ENCODE data around the gene PTTG1IP. TPM values are rescaled to one million over a fixed set of nuclear protein-coding genes. Genes with fewer than 3 reads are reported as not detected.

The PTTG1IP gene
- total RNA-seq, 4 donors from 2014 or later = 217 to 419 (median 313) TPM

DNA sequence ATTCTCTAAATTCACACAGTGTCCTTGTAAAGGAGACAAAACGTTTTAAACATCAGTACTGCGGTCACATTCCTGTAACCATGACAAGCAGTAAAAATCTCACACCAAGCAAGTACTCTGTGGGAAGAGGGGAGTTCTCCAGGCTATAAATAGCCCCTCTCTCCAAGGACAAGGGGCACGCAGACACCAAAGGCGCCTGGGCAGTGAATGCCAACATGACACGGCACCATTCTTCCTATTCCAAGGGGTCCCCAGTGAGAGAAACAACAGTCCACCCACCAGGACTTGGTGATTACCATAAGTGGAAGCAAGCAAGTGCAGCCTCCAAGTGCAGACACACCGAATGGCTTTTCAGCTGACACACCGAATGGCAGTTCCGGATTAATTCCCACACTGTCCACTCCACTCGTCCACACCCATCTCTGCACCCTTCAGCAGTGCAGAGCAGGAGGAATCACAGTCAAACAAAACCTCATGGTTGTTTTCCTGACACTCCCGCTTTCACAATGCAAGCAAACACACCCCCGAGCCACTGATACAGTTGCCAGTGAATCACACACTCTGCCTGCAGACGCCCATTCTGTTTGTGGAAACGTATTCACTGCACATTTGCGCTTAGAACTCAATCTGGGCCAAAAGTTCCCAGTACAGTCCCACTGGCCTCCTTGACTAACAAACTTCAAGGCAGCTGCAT lies 1.8 kb downstream of the PTTG1IP start:
- Histone ChIP-seq H3K4me1 (peaks cover 3 to 86% (median 60%) of the 10 kb centered on the region in 3 donors), H3K4me3 (peak overlapping the region; percentile 74 to 100), H3K9me3 (no peaks in the 10 kb centered on the region), H3K27me3 (no peaks in the 10 kb centered on the region), H3K36me3 (no peaks in the 10 kb centered on the region), H3K27ac (peak overlapping the region; percentile 73 to 98 (median 96))
- ATAC-seq = peak; percentile 9
- 2 to 6% methylated on average over 9 to 12 of the region's 14 CpGs for WGBS, 2 donors (ENCODE audit: low coverage in 1 of 2)
- TF ChIP-seq EP300 (IDR thresholded peaks at IDR 0.05) (no peak), POLR2A (IDR thresholded peaks at IDR 0.05) (peak in 1 of 2 donors; percentile 16), POLR2AphosphoS5 (IDR thresholded peaks at IDR 0.05) (peak; percentile 59)

GRCh38 chr21:44870748-44871495 lies 2.6 kb downstream of the PTTG1IP start:
- WGBS, 2 donors (ENCODE audit: low coverage in 1 of 2) = 26% methylated on average over 6 of the region's 10 CpGs; no CpG with 5 or more reads in 1 of the 2 donors
- H3K4me1 ChIP-seq = peaks cover 4 to 89% (median 63%) of the 10 kb centered on the region in 3 donors

DNA sequence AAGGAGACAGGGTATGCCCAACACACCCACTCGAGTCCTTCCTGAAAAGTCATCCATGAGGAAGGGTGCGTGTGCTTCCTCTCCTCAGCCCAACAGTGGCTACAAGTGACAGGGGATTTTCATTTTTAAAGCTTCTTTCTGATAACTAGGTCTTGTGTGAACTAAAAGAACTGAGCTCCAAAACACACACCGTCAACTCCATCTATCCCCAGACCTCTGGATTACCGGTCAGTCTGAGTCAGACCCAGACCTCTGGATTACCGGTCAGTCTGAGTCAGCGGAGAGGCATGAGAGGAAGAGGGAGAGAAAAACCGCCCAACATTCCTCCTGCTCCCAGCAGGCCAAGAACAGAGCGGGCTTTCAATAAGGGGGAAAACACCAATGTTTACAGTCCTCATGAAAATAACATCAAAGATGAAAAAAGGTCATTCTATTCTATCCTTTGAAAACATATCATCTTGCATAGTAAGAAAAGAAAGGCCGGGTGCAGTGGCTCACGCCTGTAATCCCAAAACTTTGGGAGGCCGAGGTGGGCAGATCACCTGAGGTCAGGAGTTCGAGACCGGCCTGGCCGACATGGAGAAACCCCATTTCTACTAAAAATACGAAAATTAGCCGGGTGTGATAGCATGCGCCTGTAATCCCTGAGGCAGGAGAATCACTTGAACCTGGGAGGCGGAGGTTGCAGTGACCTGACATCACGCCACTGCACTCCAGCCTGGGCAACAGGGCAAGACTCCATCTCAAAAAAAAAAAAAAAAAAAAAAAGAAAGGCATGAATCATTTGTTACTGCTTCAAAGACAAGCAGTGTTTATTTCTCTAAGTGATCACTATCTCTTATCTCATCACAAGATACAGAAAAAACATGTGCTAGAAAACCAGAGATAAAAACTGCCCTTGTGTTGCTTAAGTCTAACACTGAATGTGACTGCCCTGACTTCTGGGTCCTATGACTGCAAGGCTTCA lies 3.4 kb downstream of the PTTG1IP start:
- peak; percentile 97 for TF ChIP-seq POLR2AphosphoS5 (IDR thresholded peaks at IDR 0.05)
- peak in 1 of 2 donors; percentile 25 for TF ChIP-seq POLR2A (IDR thresholded peaks at IDR 0.05)
- TF ChIP-seq CTCF (IDR thresholded peaks at IDR 0.05) = no peak
- peak overlapping the region; percentile 80 to 98 (median 96) for H3K27ac ChIP-seq
- H3K4me3 ChIP-seq = peak overlapping the region in 1 of 2 donors; percentile 11
- H3K4me1 ChIP-seq = peaks cover 4 to 89% (median 69%) of the 10 kb centered on the region in 3 donors
- peak; percentile 62 for ATAC-seq
- H3K27me3 ChIP-seq = no peaks in the 10 kb centered on the region
- peaks cover 0 to 5% of the 10 kb centered on the region in 2 donors for H3K36me3 ChIP-seq
- WGBS, 2 donors (ENCODE audit: low coverage in 1 of 2) = 11 to 19% methylated on average over 8 to 13 of the region's 19 CpGs
- no peaks in the 10 kb centered on the region for H3K9me3 ChIP-seq

More at GRCh38 chr21:44870748-44871495, 2.6 kb downstream of the PTTG1IP start:
- Histone ChIP-seq H3K9me3 (no peaks in the 10 kb centered on the region), H3K4me3 (peak overlapping the region in 1 of 2 donors; percentile 100), H3K27me3 (no peaks in the 10 kb centered on the region), H3K27ac (peak overlapping the region; percentile 73 to 98 (median 96)), H3K36me3 (no peaks in the 10 kb centered on the region)
- TF ChIP-seq CTCF (IDR thresholded peaks at IDR 0.05) (no peak), POLR2AphosphoS5 (IDR thresholded peaks at IDR 0.05) (no peak), POLR2A (IDR thresholded peaks at IDR 0.05) (no peak), EP300 (IDR thresholded peaks at IDR 0.05) (no peak)
- no peak for ATAC-seq

DNA sequence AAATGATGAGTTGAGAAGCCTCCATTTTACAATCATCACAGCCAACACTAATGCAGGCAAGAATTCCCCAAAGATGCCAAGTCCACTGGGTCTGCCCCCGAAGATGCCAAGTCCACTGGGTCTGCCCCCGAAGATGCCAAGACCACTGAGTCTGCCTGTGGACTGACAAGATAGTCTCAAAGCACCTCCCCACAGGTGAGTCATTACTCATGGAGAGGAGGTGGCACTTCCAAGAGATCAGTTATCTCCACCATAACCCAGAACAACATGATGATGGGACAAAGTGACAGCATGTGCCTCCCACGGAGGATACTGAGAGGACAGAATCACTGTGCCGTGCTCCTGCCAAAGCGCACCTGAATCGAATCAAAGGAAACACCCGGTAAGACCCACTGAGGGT lies 4.8 kb downstream of the PTTG1IP start:
- no peak for TF ChIP-seq EP300 (IDR thresholded peaks at IDR 0.05)
- no peak for TF ChIP-seq POLR2A (IDR thresholded peaks at IDR 0.05)
- no peak for TF ChIP-seq POLR2AphosphoS5 (IDR thresholded peaks at IDR 0.05)
- Histone ChIP-seq H3K4me1 (peaks cover 4 to 85% (median 64%) of the 10 kb centered on the region in 3 donors), H3K27me3 (no peaks in the 10 kb centered on the region), H3K27ac (peak overlapping the region; percentile 43 to 98 (median 96)), H3K9me3 (no peaks in the 10 kb centered on the region), H3K4me3 (no peak overlapping the region), H3K36me3 (peaks cover 0 to 19% of the 10 kb centered on the region in 2 donors)
- 93 to 94% methylated on average over 2 of the region's 7 CpGs for WGBS, 2 donors (ENCODE audit: low coverage in 1 of 2)
- no peak for ATAC-seq

DNA sequence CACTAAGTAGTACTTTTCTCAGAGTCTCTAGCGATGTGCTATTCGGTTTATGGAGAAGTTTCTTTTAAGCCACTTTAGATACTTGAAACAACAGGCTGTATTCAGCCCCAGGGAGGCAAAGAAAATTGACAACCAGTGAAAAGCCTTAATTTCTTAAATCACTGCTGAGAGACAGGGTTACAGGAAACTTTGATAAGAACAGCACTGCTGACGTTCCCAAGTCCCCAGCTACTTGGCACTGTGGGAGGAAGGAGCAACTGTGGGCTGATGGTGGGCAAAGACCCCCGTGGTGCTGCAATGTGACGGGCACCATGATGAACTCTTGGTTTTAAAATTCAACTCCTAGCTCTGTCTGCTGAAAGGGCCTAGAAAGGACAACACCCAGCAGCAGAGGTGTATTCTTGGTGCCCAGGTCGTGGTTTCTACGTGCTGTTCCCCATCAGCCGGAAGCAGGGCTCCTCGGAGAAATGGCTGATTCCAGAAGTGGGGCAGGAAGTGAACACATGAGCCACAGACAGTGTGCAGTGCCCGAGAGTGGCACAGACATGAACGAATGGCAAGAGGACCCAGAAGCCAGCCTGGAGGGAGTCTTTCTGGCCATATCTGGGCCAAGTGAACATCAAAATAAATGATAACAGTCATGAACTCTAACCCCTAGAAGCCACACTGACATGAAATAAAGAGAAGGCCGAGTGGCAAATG lies 5.3 kb downstream of the PTTG1IP start:
- no peak overlapping the region for H3K4me3 ChIP-seq
- peaks cover 4 to 88% (median 64%) of the 10 kb centered on the region in 3 donors for H3K4me1 ChIP-seq
- H3K9me3 ChIP-seq = no peaks in the 10 kb centered on the region
- no peak for TF ChIP-seq CTCF (IDR thresholded peaks at IDR 0.05)
- no peak for TF ChIP-seq POLR2AphosphoS5 (IDR thresholded peaks at IDR 0.05)
- no peak for TF ChIP-seq EP300 (IDR thresholded peaks at IDR 0.05)
- no peak for TF ChIP-seq POLR2A (IDR thresholded peaks at IDR 0.05)
- 59 to 68% methylated on average over 8 to 10 of the region's 12 CpGs for WGBS, 2 donors (ENCODE audit: low coverage in 1 of 2)
- H3K27ac ChIP-seq = peak overlapping the region; percentile 43 to 98 (median 96)
- H3K36me3 ChIP-seq = peaks cover 0 to 24% of the 10 kb centered on the region in 2 donors
- no peaks in the 10 kb centered on the region for H3K27me3 ChIP-seq
- no peak for ATAC-seq
